ENCODE data around the gene GPR82. TPM values are rescaled to one million over a fixed set of nuclear protein-coding genes. Genes with fewer than 3 reads are reported as not detected.

The GPR82 gene
- total RNA-seq, 4 donors from 2014 or later = 0.41 to 0.79 TPM; not detected in 2

GRCh38 chrX:41684940-41685339, 39.0 kb upstream of the GPR82 start:
- Histone ChIP-seq H3K4me1 (no peaks in the 10 kb centered on the region), H3K27ac (no peak overlapping the region), H3K27me3 (no peaks in the 10 kb centered on the region), H3K9me3 (no peaks in the 10 kb centered on the region), H3K36me3 (no peaks in the 10 kb centered on the region), H3K4me3 (no peak overlapping the region)
- TF ChIP-seq, protein P1, sequence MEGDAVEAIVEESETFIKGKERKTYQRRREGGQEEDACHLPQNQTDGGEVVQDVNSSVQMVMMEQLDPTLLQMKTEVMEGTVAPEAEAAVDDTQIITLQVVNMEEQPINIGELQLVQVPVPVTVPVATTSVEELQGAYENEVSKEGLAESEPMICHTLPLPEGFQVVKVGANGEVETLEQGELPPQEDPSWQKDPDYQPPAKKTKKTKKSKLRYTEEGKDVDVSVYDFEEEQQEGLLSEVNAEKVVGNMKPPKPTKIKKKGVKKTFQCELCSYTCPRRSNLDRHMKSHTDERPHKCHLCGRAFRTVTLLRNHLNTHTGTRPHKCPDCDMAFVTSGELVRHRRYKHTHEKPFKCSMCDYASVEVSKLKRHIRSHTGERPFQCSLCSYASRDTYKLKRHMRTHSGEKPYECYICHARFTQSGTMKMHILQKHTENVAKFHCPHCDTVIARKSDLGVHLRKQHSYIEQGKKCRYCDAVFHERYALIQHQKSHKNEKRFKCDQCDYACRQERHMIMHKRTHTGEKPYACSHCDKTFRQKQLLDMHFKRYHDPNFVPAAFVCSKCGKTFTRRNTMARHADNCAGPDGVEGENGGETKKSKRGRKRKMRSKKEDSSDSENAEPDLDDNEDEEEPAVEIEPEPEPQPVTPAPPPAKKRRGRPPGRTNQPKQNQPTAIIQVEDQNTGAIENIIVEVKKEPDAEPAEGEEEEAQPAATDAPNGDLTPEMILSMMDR (IDR thresholded peaks at IDR 0.05) = no peak
- no peak for TF ChIP-seq POLR2A (IDR thresholded peaks at IDR 0.05)
- TF ChIP-seq EP300 (IDR thresholded peaks at IDR 0.05; ENCODE audit: low read depth) = no peak
- no peak for TF ChIP-seq POLR2AphosphoS5 (IDR thresholded peaks at IDR 0.05)
- in situ Hi-C loops (cut with MboI; ENCODE audit: low pct_ligation_motif_present in 1 of 4, low pct_unique_long_range_greater_than_20kb in 1 of 4, low sequenced_read_pairs in 3 of 4) = no loop called here
- intact Hi-C loops (cut with DNase I; ENCODE audit: low total_unique reads) = no loop called here
- DNase-seq = no peak
- WGBS, 2 donors (ENCODE audit: low coverage in 1 of 2) = 73 to 82% methylated on average over 2 of the region's 2 CpGs

GRCh38 chrX:41686788-41687187, 37.2 kb upstream of the GPR82 start:
- in situ Hi-C loops (cut with MboI; ENCODE audit: low pct_ligation_motif_present in 1 of 4, low pct_unique_long_range_greater_than_20kb in 1 of 4, low sequenced_read_pairs in 3 of 4) = no loop called here
- intact Hi-C loops (cut with DNase I; ENCODE audit: low total_unique reads) = no loop called here
- 60 to 79% methylated on average over 3 to 4 of the region's 4 CpGs for WGBS, 2 donors (ENCODE audit: low coverage in 1 of 2)

GRCh38 chrX:41688156-41688555, 35.8 kb upstream of the GPR82 start:
- Histone ChIP-seq H3K36me3 (no peaks in the 10 kb centered on the region), H3K4me1 (no peaks in the 10 kb centered on the region), H3K27me3 (no peaks in the 10 kb centered on the region), H3K9me3 (no peaks in the 10 kb centered on the region), H3K4me3 (no peak overlapping the region), H3K27ac (no peak overlapping the region)
- WGBS, 2 donors (ENCODE audit: low coverage in 1 of 2) = 60 to 75% methylated on average over 1 to 2 of the region's 2 CpGs
- in situ Hi-C loops (cut with MboI; ENCODE audit: low pct_ligation_motif_present in 1 of 4, low pct_unique_long_range_greater_than_20kb in 1 of 4, low sequenced_read_pairs in 3 of 4) = no loop called here
- intact Hi-C loops (cut with DNase I; ENCODE audit: low total_unique reads) = no loop called here
- DNase-seq = no peak
- TF ChIP-seq POLR2AphosphoS5 (IDR thresholded peaks at IDR 0.05) = no peak
- no peak for TF ChIP-seq EP300 (IDR thresholded peaks at IDR 0.05; ENCODE audit: low read depth)
- TF ChIP-seq, protein P1 (IDR thresholded peaks at IDR 0.05) = no peak
- TF ChIP-seq POLR2A (IDR thresholded peaks at IDR 0.05) = no peak

More at GRCh38 chrX:41686788-41687187, 37.2 kb upstream of the GPR82 start:
- Histone ChIP-seq H3K4me1 (no peaks in the 10 kb centered on the region), H3K9me3 (no peaks in the 10 kb centered on the region), H3K27me3 (no peaks in the 10 kb centered on the region), H3K4me3 (no peak overlapping the region), H3K36me3 (no peaks in the 10 kb centered on the region), H3K27ac (no peak overlapping the region)
- TF ChIP-seq POLR2AphosphoS5 (IDR thresholded peaks at IDR 0.05) (no peak), POLR2A (IDR thresholded peaks at IDR 0.05) (no peak), EP300 (IDR thresholded peaks at IDR 0.05; ENCODE audit: low read depth) (no peak)
- TF ChIP-seq, protein P1 (IDR thresholded peaks at IDR 0.05) = no peak
- no peak for DNase-seq

DNA sequence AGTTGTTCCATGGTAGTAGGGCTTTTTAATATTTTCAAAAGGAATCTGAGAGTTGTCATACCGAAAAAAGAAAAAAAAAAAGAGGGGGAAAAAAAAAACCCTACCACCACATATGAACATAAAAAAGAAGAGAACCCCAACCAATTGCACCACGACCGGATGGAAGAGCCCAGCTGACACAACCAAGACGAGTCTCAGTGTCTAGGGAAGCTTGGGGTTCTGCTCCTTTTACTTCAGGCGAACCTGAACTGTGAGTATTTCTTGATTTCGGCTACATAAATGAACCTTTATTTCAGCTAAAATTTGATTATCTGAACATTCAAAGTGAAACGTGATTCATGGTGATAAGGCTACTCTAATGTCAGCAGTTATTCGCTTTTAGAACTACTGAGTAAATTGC, 35.1 kb upstream of the GPR82 start, which contains the start of gene GPR34:
GPR34 (plus strand) TSS at position 139 of the 400 bp plus-strand sequence. CDS start 6,661 bp downstream, outside the sequence.
- peak in 2 of 3 donors; percentile 21 to 33 for TF ChIP-seq POLR2AphosphoS5 (IDR thresholded peaks at IDR 0.05)
- peak; percentile 13 for TF ChIP-seq POLR2A (IDR thresholded peaks at IDR 0.05)
- TF ChIP-seq, protein P1 (IDR thresholded peaks at IDR 0.05) = no peak
- no peak for TF ChIP-seq EP300 (IDR thresholded peaks at IDR 0.05; ENCODE audit: low read depth)
- intact Hi-C loops (cut with DNase I; ENCODE audit: low total_unique reads) = no loop called here

More for the DNA sequence above, 35.1 kb upstream of the GPR82 start, which contains the start of gene GPR34:
- no peaks in the 10 kb centered on the region for H3K9me3 ChIP-seq
- in situ Hi-C loops (cut with MboI; ENCODE audit: low pct_ligation_motif_present in 1 of 4, low pct_unique_long_range_greater_than_20kb in 1 of 4, low sequenced_read_pairs in 3 of 4) = no loop called here
- no peaks in the 10 kb centered on the region for H3K27me3 ChIP-seq
- WGBS, 2 donors (ENCODE audit: low coverage in 1 of 2) = 60 to 65% methylated on average over 1 to 8 of the region's 8 CpGs
- H3K4me3 ChIP-seq = no peak within 1 kb of the TSS
- no peaks in the 10 kb centered on the region for H3K36me3 ChIP-seq
- DNase-seq = no peak
- no peaks in the 10 kb centered on the region for H3K4me1 ChIP-seq
- H3K27ac ChIP-seq = no peak within 1 kb of the TSS
